ENCODE measurements around the gene MAL. TPM values are rescaled to one million over a fixed set of nuclear protein-coding genes. Genes with fewer than 3 reads are reported as not detected.

MAL gene
- total RNA-seq, 4 donors from 2014 or later = 60.0 to 200 (median 121) TPM

- no peak for DNase-seq (ENCODE audit: low spot score in 2 of 2)
- WGBS, 2 donors = 55 to 63% methylated on average over 16 to 23 of the region's 23 CpGs
- Histone ChIP-seq H3K4me1 (peaks cover 0 to 6% (median 0%) of the 10 kb centered on the region in 4 donors), H3K4me3 (no peak overlapping the region), H3K27ac (no peak overlapping the region), H3K36me3 (no peaks in the 10 kb centered on the region), H3K27me3 (peaks cover 0 to 55% of the 10 kb centered on the region in 2 donors), H3K9me3 (no peaks in the 10 kb centered on the region)
- no peak for TF ChIP-seq CTCF (IDR thresholded peaks at IDR 0.05)
- TF ChIP-seq EP300 (IDR thresholded peaks at IDR 0.05) = no peak
- no peak for TF ChIP-seq POLR2A (IDR thresholded peaks at IDR 0.05)
Observed at GRCh38 chr2:94996305-94997100, 29.0 kb upstream of the MAL start.

DNA sequence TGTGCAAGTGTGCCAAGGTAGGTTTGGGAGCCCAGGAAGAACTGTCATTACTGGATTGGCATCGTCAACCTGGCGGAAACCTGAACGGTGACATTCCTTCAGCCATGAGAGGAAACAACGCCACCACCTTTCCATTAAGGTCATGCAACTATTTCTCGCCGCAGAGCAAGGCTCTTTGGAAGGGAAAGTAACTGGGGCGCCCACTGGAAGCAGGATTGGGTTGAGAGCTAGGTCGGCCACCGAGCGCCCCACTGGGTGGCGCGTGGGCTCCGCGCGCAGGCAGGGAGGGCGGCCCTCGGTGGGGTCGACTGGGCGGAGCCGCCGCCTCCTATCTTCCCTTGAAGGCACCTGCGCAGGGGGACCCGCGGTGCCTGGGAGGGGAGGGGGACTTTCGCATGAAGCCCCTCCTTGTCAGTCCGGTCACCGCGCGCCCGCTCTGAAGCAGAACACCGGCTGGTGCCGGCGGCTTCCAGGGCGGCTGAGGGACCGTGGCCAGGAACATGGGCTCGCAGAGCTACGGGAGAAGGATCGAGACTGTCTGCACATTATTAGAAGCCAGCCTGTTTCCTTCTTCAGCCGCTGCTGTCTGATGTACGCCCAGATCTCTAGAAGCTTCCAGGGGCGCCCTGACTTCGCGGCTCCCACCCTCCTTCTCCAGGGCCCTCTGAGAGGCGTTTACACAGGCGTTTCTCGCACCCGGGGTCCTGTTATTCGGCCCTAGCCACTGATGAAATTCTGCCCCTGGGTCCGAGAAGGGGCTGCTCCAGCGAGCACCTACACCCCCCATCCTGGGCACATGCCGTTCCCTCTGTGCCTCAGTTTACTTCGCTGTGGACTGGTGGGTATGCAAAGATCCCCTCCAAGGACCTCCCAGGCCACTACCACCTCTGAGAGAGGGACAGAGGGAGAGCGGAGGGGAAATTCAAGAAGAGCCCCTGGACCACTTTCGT, 27.3 kb upstream of the MAL start:
- WGBS, 2 donors = 27 to 29% methylated on average over 40 to 52 of the region's 54 CpGs
- H3K27me3 ChIP-seq = peaks cover 0 to 55% of the 10 kb centered on the region in 2 donors

GRCh38 chr2:94999431-94999883, 26.1 kb upstream of the MAL start:
- Histone ChIP-seq H3K27me3 (peaks cover 0 to 49% of the 10 kb centered on the region in 2 donors), H3K36me3 (no peaks in the 10 kb centered on the region), H3K9me3 (no peaks in the 10 kb centered on the region), H3K27ac (no peak overlapping the region), H3K4me3 (no peak overlapping the region), H3K4me1 (peaks cover 0 to 6% (median 0%) of the 10 kb centered on the region in 4 donors)
- TF ChIP-seq EP300 (IDR thresholded peaks at IDR 0.05) = no peak
- TF ChIP-seq POLR2A (IDR thresholded peaks at IDR 0.05) = no peak
- TF ChIP-seq CTCF (IDR thresholded peaks at IDR 0.05) = no peak
- DNase-seq (ENCODE audit: low spot score in 2 of 2) = no peak
- WGBS, 2 donors = 93 to 98% methylated on average over 6 to 7 of the region's 7 CpGs

More for the DNA sequence above, 27.3 kb upstream of the MAL start:
- Histone ChIP-seq H3K9me3 (no peaks in the 10 kb centered on the region), H3K27ac (no peak overlapping the region), H3K36me3 (no peaks in the 10 kb centered on the region), H3K4me3 (peak overlapping the region in 1 of 4 donors; percentile 16), H3K4me1 (peaks cover 0 to 6% (median 0%) of the 10 kb centered on the region in 4 donors)
- DNase-seq (ENCODE audit: low spot score in 2 of 2) = no peak
- no peak for TF ChIP-seq EP300 (IDR thresholded peaks at IDR 0.05)
- no peak for TF ChIP-seq CTCF (IDR thresholded peaks at IDR 0.05)
- TF ChIP-seq POLR2A (IDR thresholded peaks at IDR 0.05) = no peak

DNA sequence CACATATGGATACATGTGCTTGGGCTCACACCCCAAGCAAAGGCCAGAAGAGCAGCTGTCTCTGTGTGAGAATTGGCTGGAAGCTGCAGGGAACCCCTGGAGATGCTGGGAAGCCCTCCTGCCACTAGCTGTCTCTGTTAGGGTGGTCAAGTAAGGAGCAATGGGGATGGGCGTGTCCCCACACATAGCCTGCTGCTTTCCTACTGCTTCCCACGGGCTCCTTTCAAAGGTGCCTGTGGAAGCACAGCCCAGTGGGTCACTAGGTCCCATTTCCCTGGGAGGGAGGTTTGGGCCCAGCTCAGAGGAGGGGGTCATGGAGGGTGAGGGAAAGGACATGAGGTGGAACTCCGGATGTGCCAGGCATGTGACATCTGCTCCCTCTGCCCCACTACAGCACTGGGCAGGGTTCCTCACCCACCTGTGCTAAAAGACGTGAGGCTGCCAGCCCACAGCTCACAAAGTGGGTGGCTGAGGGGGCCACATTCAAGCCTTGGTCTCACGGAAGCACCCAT, 24.4 kb upstream of the MAL start:
- WGBS, 2 donors = 72 to 76% methylated on average over 3 to 5 of the region's 5 CpGs
- H3K27ac ChIP-seq = no peak overlapping the region
- H3K36me3 ChIP-seq = no peaks in the 10 kb centered on the region
- no peaks in the 10 kb centered on the region for H3K9me3 ChIP-seq
- DNase-seq (ENCODE audit: low spot score in 2 of 2) = no peak
- peaks cover 0 to 38% of the 10 kb centered on the region in 2 donors for H3K27me3 ChIP-seq
- H3K4me3 ChIP-seq = no peak overlapping the region
- TF ChIP-seq POLR2A (IDR thresholded peaks at IDR 0.05) (no peak), EP300 (IDR thresholded peaks at IDR 0.05) (no peak)
- peaks cover 0 to 6% (median 0%) of the 10 kb centered on the region in 4 donors for H3K4me1 ChIP-seq

GRCh38 chr2:95001701-95002100, 23.8 kb upstream of the MAL start:
- H3K4me3 ChIP-seq = no peak overlapping the region
- DNase-seq (ENCODE audit: low spot score in 2 of 2) = no peak
- no peaks in the 10 kb centered on the region for H3K9me3 ChIP-seq
- H3K27me3 ChIP-seq = peaks cover 0 to 32% of the 10 kb centered on the region in 2 donors
- no peaks in the 10 kb centered on the region for H3K36me3 ChIP-seq
- WGBS, 2 donors = 89 to 91% methylated on average over 2 of the region's 2 CpGs
- no peak overlapping the region for H3K27ac ChIP-seq
- TF ChIP-seq POLR2A (IDR thresholded peaks at IDR 0.05) (no peak), CTCF (IDR thresholded peaks at IDR 0.05) (no peak), EP300 (IDR thresholded peaks at IDR 0.05) (no peak)
- peaks cover 0 to 6% (median 0%) of the 10 kb centered on the region in 4 donors for H3K4me1 ChIP-seq

Measured in tibial nerve (tissue), 4 donors.